Activated B cell treated with CpG ODN at 0.5 μM for 24 hours (primary cell): ENCODE results near the gene TPCN2. TPM values are rescaled to one million over a fixed set of nuclear protein-coding genes. Genes with fewer than 3 reads are reported as not detected.
"Not testable (repeated sequence)": the region's sequence is repeated elsewhere in the genome, so short reads cannot be mapped to it uniquely, and the experiment has no call there.

ENCODE experiments used
- ATAC-seq: fragments of 200-7000 bp; cut with Tn5 transposase; one replicate; pipeline ENCODE4 v1.10.0; 2021; ENCODE audit warnings: low read depth, mild to moderate bottlenecking, moderate library complexity
- CTCF ChIA-PET: fragments of 350-600 bp; sonication (Branson Sonifier 250); formaldehyde crosslinking; loops from one replicate; lab custom pipeline; 2021; ENCODE audit warnings: antibody characterized with exemption; lab: Charles Lee
- POLR2A ChIA-PET: fragments of 350-600 bp; sonication (Branson Sonifier 250); formaldehyde crosslinking; loops from one replicate; lab custom pipeline; 2021; ENCODE audit warnings: antibody characterized with exemption; lab: Charles Lee
- DNase-seq: peaks from one replicate; pipeline ENCODE4 v3.0.0; 2022
- H3K27ac Mint-ChIP-seq: one replicate; pipeline ENCODE4 v1.8.0; 2020; ENCODE audit warnings: mixed read lengths
- H3K27me3 Mint-ChIP-seq: one replicate; pipeline ENCODE4 v1.8.0; 2021; ENCODE audit warnings: mixed read lengths
- H3K36me3 Mint-ChIP-seq: one replicate; pipeline ENCODE4 v1.8.0; 2021; ENCODE audit warnings: low read depth, mixed read lengths
- H3K4me1 Mint-ChIP-seq: one replicate; pipeline ENCODE4 v1.8.0; 2021; ENCODE audit warnings: mixed read lengths
- H3K4me3 Mint-ChIP-seq: one replicate; pipeline ENCODE4 v1.8.0; 2020; ENCODE audit warnings: mild to moderate bottlenecking, mixed read lengths
- H3K9me3 Mint-ChIP-seq: one replicate; pipeline ENCODE4 v1.8.0; 2020; ENCODE audit warnings: mixed read lengths
- CTCF ChIP-seq: fragments of 200-600 bp; IDR thresholded peaks from one replicate; pipeline ENCODE4 v1.8.0; 2022; ENCODE audit warnings: antibody characterized with exemption, mild to moderate bottlenecking
- intact Hi-C: fragments of 100-400 bp; cut with micrococcal nuclease; formaldehyde crosslinking; loops from one replicate; pipeline ENCODE4 v1.15.1; 2024
- total RNA-seq: library from RNA; stranded (reverse); gene quantifications from 2 replicates; pipeline ENCODE4 v1.2.3, GENCODE V29; 2022

TPCN2 gene
- total RNA-seq, 1 donor from 2014 or later: 35.4 TPM

- ChIA-PET POLR2A (no interaction called here), CTCF (no interaction called here)
- no peaks in the 10 kb centered on the region for H3K9me3 Mint-ChIP-seq
- ATAC-seq (no peak), DNase-seq (no peak)
- intact Hi-C loops: no loop called here
- no peak overlapping the region for H3K4me3 Mint-ChIP-seq
- TF ChIP-seq CTCF: no peak
- peaks cover 56% of the 10 kb centered on the region for H3K36me3 Mint-ChIP-seq
- no peak overlapping the region for H3K27ac Mint-ChIP-seq
- H3K27me3 Mint-ChIP-seq: no peaks in the 10 kb centered on the region
- H3K4me1 Mint-ChIP-seq: no peaks in the 10 kb centered on the region
Observed at GRCh38 chr11:69073469-69073868, 24.7 kb downstream of the TPCN2 start.

- no peaks in the 10 kb centered on the region for H3K9me3 Mint-ChIP-seq
- no peak overlapping the region for H3K4me3 Mint-ChIP-seq
- no peak overlapping the region for H3K27ac Mint-ChIP-seq
- no peaks in the 10 kb centered on the region for H3K27me3 Mint-ChIP-seq
- DNase-seq: no peak
- no peaks in the 10 kb centered on the region for H3K4me1 Mint-ChIP-seq
- no peak for TF ChIP-seq CTCF
- ChIA-PET POLR2A (no interaction called here), CTCF (no interaction called here)
- peaks cover 62% of the 10 kb centered on the region for H3K36me3 Mint-ChIP-seq
- intact Hi-C loops: no loop called here
- ATAC-seq: no peak
Observed at GRCh38 chr11:69074375-69075140, 25.8 kb downstream of the TPCN2 start.

GRCh38 chr11:69075421-69076128 is 26.8 kb downstream of the TPCN2 start:
- POLR2A ChIA-PET: no interaction called here
- intact Hi-C loops: no loop called here

GRCh38 chr11:69076129-69076791 is 27.5 kb downstream of the TPCN2 start:
- CTCF ChIA-PET: no interaction called here
- DNase-seq (no peak), ATAC-seq (no peak)
- intact Hi-C loops: no loop called here
- POLR2A ChIA-PET: no interaction called here
- no peak overlapping the region for H3K4me3 Mint-ChIP-seq
- H3K4me1 Mint-ChIP-seq: peaks cover 9% of the 10 kb centered on the region
- no peak overlapping the region for H3K27ac Mint-ChIP-seq
- no peaks in the 10 kb centered on the region for H3K9me3 Mint-ChIP-seq
- no peak for TF ChIP-seq CTCF
- no peaks in the 10 kb centered on the region for H3K27me3 Mint-ChIP-seq
- H3K36me3 Mint-ChIP-seq: peaks cover 51% of the 10 kb centered on the region

More at GRCh38 chr11:69075421-69076128, 26.8 kb downstream of the TPCN2 start:
- CTCF ChIA-PET: no interaction called here
- Mint-ChIP-seq H3K4me3 (no peak overlapping the region), H3K9me3 (no peaks in the 10 kb centered on the region), H3K27ac (no peak overlapping the region), H3K36me3 (peaks cover 54% of the 10 kb centered on the region), H3K27me3 (no peaks in the 10 kb centered on the region), H3K4me1 (peaks cover 8% of the 10 kb centered on the region)
- ATAC-seq: no peak
- DNase-seq: no peak
- TF ChIP-seq CTCF: no peak

- DNase-seq, ATAC-seq, H3K4me1 Mint-ChIP-seq, intact Hi-C loops, H3K9me3 Mint-ChIP-seq, H3K4me3 Mint-ChIP-seq, H3K27ac Mint-ChIP-seq, H3K27me3 Mint-ChIP-seq, POLR2A ChIA-PET, CTCF ChIA-PET: not testable (repeated sequence)
- H3K36me3 Mint-ChIP-seq: peaks cover 53% of the 10 kb centered on the region
Observed at GRCh38 chr11:69076977-69077376, 28.2 kb downstream of the TPCN2 start.
